Dermis blood vessel endothelial cell (primary cell): ENCODE data around the gene LCE1F. TPM values are rescaled to one million over a fixed set of nuclear protein-coding genes. Genes with fewer than 3 reads are reported as not detected.

Experiments
- DNase-seq: peaks from one replicate; pipeline ENCODE4 v3.0.0; 2010
- total RNA-seq: library from RNA; depleted of rRNA; stranded (reverse); fragments of >200 nt; gene quantifications from 2 replicates; pipeline ENCODE4 v1.2.3, GENCODE V29; 2014

LCE1F gene
- total RNA-seq: not detected in 2 replicates

GRCh38 chr1:152774875-152775274 is at the start of gene LCE1F:
LCE1F (plus strand) TSS chr1:152775140; CDS start chr1:152776372, 1,232 bp downstream.
- no peak for DNase-seq

DNA sequence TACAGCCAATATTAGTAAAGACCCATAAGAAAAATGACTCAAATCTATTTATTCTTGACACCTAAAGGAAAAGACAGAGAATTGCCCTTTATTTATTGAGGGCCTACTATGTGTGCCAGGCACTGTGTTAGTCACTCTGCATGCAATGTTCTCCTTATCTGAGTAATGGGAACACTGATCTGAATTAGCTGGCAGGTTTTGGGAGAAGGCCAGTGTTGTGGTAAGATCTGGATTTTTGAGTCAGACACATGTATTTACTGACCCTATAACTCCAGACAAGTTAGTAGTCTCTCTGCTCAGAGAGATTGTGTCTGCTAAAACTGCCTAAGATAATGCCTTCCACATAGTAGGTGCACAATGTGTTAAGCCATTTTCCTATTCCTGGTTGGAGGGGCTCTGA is 49.7 kb upstream of the LCE1F start:
- DNase-seq: no peak

DNA sequence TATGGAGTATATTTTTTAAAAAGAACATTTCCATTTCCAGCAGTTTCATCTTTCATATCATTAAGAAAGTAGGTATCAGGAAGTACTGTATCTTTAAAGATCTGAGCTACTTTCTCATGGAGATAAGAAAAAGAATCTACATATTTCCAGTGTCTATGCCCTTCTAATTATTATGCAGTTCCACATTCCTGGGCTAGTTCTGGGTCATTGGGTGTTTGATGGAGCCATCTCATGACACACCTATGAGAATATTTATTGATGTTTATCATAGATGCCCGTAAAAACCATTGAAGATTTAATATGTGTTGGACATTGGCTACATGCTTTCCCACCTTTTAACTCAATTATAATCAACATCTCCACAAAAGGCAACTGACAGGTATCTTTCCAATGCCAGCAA is 46.0 kb upstream of the LCE1F start:
- DNase-seq: no peak

GRCh38 chr1:152735648-152736047 is 39.3 kb upstream of the LCE1F start:
- DNase-seq: no peak

- DNase-seq: no peak
Observed at GRCh38 chr1:152737997-152738396, 36.9 kb upstream of the LCE1F start.

DNA sequence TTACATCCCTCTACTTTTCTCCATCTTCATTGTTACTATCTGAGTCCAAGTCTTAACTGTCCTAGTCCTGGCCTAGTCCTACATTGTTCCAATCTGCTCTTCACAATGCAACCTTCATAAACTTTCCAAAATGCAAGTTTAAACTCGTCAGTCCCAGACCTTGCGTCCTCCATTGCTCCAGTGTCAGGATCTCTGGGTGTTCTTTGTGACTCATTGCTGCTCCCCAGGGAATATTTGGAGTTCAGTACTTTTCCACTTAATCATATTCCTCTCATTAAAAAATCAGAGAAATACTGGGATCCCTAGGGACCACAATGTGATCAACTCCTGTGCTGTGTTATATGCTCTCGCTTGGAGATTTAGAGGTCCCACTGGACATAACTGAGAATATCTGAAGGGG is 35.1 kb upstream of the LCE1F start:
- no peak for DNase-seq

GRCh38 chr1:152741656-152742055 is 33.3 kb upstream of the LCE1F start:
- DNase-seq: no peak

DNA sequence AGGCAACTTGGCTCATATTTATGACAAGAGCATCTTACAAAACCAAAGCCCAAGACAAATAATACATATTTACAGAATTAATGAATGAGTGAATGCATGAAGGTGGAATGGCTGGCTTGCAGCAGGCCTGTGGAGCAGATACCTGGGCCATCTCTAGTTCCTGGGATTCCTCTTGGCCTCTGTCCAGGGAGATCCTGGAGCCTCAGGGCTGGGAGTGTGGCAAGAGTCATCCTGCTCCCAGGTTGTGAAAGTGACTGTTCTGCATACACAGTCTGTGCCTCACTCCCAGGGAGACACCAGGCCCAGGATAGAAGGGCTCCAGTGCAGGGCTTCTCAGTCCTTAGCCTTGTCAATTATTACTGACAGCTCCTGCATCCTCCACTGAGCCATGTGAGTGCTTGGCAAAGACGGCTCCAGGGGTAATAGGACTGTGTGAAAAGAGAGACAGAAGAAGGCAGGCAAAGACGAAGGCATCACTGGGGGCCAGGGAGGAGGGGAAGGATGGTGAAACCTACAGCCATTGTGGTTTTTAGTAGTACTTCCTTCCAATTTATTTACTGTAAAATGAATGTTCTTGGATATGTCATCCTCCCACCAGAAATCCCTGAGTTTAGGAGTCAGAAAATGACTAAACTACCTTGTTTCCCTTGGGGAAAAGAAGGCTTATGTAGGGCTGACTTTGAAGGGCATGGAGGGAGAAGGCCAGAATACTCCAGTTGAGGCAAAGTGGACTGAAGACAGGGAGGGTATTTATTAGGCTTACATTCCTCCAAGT is 31.4 kb upstream of the LCE1F start:
- DNase-seq: no peak

DNA sequence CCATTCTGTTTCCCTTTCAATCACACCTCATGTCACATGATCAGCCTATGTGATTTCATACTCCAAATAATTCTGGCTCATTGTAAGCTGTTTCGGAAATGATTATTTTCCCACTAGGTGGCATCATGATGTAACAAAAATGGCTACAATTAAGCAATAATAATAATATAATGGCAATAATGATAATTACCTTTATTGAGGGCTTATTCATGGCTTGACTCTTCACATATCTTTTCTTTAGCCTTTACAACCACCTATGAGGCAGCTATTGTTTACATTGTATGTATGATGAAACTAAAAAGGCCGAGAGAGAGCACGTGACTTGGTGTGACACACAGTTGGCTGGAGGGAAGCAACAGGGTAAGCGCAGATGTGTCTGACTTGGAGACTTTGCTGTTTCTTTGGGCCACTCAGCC is 29.6 kb upstream of the LCE1F start:
- DNase-seq: peak; percentile 8

GRCh38 chr1:152745765-152746444 is 29.0 kb upstream of the LCE1F start:
- DNase-seq: no peak

- no peak for DNase-seq
Observed at GRCh38 chr1:152747831-152748230, 27.1 kb upstream of the LCE1F start.

DNA sequence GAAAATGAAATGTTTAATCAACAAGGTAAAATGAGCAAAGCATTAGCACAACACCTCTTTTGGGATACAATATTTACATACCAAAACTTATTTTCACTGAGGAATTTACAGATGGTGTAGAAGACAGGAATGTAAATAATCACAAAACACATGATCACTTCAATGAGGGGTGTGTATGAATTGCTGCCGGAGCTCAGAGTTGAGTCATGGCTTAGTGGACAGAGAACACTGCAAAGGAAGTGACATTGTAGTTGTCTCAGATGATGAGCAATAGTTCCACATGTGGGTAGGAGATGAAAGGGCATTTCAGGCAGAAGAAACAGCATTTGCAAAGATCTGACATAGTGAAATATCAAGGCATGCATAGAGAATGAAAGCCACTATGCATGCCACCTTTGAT is 22.7 kb upstream of the LCE1F start:
- no peak for DNase-seq

GRCh38 chr1:152753586-152753985 is 21.4 kb upstream of the LCE1F start:
- DNase-seq: no peak

- no peak for DNase-seq
Observed at GRCh38 chr1:152756872-152757271, 18.1 kb upstream of the LCE1F start.

DNA sequence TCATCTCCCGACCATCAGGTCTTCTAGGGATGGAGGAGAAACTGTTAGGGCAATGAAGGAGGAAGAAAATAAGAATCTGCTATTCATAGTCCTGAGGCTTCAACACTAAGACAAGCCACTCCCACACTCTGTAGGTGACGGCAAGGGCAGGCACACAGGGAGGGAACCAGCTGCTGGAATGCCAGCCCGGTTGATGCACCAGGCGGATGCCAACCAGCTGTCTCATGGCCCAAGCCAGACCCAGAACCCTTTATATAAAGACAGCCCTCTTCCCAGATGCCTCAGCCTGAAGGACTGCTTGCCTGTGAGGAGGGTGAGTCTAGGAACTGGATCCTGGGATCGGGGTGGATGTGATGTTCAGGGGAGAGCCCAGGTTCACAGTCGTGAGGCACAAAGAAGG is 17.2 kb upstream of the LCE1F start, which contains the start of gene KPRP:
Gene KPRP (plus strand): TSS at position 279 of the 400 bp plus-strand sequence. CDS start 1,564 bp downstream, outside the sequence.
- no peak for DNase-seq

DNA sequence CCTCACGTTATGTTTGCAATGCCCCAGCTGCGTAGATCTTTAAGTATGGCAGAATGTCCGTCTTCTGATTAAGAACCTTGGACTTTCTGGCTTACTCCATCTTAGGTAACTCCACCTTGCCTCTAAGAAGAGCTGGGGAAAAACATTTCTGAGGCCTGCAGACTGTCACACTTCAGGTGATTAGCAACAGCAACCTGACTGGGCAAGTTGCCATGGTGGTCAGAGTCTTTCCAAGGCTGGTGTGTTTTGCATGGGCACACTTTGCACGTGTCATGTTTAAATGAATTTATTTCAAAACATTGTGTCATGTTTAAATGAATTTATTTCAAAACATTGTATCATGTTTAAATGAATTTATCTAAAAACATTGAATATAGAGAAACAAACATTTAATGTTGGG is 16.3 kb upstream of the LCE1F start:
- DNase-seq: no peak

- no peak for DNase-seq
Observed at GRCh38 chr1:152759453-152760173, 15.3 kb upstream of the LCE1F start.

GRCh38 chr1:152760551-152761190 is 14.3 kb upstream of the LCE1F start:
- no peak for DNase-seq

GRCh38 chr1:152761609-152762213 is 13.2 kb upstream of the LCE1F start:
- no peak for DNase-seq

DNA sequence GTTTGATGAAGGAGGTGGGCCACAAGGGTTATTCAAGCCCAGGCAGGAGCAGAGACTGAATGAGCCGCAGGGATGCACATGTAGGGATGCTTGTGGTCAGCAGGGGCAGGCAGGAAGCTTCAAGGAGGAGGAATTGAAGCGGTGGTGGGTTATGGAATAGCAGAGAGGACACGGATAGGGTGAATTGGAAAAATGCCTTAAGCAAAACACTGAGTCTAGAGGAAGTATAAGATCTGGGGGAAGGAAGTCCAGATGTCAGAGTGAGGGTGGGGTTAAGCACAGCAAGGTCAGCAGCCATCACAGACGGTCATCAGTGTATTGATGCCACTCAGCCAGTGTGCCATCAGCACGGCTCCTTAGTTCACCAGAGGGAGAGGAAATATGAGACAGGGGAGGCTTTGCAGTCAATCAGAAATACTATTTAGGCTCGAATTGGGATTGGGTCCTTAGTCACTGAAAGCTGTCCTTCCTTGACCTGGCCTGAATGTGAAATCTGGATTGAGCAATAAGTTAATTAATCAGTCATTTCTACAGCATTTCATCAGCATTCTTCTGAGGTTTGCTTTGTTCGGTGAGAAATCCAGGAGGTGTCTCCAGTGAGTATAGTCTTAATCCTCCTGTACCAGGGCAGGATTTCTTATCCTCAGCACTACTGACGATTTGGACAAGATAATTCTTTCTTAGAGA is 6.0 kb upstream of the LCE1F start:
- no peak for DNase-seq

DNA sequence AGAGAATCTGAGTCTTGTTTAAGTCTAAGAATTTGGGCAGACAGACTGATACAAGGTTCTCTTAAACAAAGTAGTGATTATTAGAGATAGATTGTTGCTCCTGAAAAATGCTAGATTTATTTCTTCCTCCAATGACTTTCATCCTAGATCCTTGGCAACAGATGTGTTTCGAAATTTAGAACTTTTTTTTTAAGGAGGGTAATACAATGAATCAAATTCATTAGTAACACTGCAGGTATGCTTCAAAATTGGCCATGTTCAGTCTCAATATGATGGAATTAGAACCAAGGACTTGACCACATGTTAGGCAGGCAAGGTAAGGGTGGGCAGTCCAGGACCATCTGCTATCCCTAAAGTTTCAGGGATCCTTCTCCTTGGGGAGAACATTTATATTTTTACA is 4.5 kb upstream of the LCE1F start:
- no peak for DNase-seq

GRCh38 chr1:152776361-152776760 is 1.4 kb downstream of the LCE1F start:
- DNase-seq: no peak
